ENCODE data around the gene CELSR2.
"Not testable (repeated sequence)": the region's sequence is repeated elsewhere in the genome, so short reads cannot be mapped to it uniquely, and the experiment has no call there.

The CELSR2 gene

GRCh38 chr1:109213824-109214693 is 35.3 kb upstream of the CELSR2 start, which contains the start of gene SARS1:
TSS of gene SARS1 (plus strand) at chr1:109213918. CDS start at chr1:109213993, 75 bp downstream.
- Histone ChIP-seq H3K4me3 (ENCODE audit: low read length) (peak within 1 kb of the TSS; percentile 78), H3K4me1 (ENCODE audit: control insufficient read depth, low read depth, low read length) (peaks cover 10% of the 10 kb centered on the region), H3K9ac (ENCODE audit: low read length) (peak within 1 kb of the TSS; percentile 75), H3K9me3 (ENCODE audit: control insufficient read depth, low read depth, low read length) (no peaks in the 10 kb centered on the region), H3K27ac (ENCODE audit: low read length) (no peak within 1 kb of the TSS), H3K36me3 (ENCODE audit: control insufficient read depth, low read depth, low read length) (no peaks in the 10 kb centered on the region), H3K27me3 (ENCODE audit: control insufficient read depth, insufficient read depth, low read length) (no peaks in the 10 kb centered on the region)

DNA sequence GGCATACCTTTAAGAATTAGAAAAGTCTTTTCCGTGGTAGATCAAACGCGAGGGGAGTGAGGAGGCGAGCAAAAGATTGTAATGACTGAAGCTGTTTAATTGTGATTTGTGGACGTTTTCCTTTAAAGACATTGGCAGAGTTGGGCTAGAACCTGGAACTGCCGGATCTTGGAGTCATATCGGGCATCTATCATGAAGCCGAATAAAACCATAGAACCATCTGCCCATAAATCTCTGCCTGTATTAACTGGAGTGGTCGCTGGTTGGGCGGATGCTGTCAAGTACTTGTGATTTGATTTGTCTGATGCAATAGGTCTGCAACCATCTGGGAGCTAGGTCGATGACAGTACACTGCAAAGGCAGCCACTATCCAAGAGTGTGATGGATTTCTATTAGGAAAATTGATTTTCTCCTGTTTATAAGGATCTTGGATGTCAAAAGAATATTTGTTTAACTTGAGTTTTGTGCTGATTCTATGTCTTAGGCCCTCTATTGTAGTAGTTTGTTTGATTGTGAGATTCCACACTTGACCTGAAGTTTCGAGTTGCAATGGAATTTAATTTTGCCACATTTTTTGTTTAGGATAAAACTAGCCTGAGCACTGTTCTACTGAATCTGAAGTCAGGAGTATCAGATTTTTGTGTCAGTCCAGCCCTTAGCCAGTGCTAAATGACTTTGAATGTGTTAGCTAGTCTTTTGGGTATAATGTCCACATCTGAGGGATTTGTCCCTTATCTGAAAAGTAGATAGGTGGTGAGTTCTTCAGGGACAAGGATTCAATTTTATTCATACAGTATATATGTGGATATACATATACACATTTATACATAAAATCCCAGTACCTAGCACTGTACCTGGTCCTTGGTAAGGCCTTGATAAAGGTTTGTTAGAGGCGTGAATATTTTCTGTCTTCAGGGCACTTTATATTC is 34.4 kb upstream of the CELSR2 start:
- Histone ChIP-seq H3K27ac (ENCODE audit: low read length) (peak overlapping the region; percentile 51), H3K4me1 (ENCODE audit: control insufficient read depth, low read depth, low read length) (peaks cover 10% of the 10 kb centered on the region), H3K27me3 (ENCODE audit: control insufficient read depth, insufficient read depth, low read length) (no peaks in the 10 kb centered on the region), H3K36me3 (ENCODE audit: control insufficient read depth, low read depth, low read length) (no peaks in the 10 kb centered on the region), H3K4me3 (ENCODE audit: low read length) (peak overlapping the region; percentile 78), H3K9me3 (ENCODE audit: control insufficient read depth, low read depth, low read length) (no peaks in the 10 kb centered on the region), H3K9ac (ENCODE audit: low read length) (peak overlapping the region; percentile 75)

- Histone ChIP-seq H3K36me3 (ENCODE audit: control insufficient read depth, low read depth, low read length) (no peaks in the 10 kb centered on the region), H3K9ac (ENCODE audit: low read length) (no peak overlapping the region), H3K27ac (ENCODE audit: low read length) (no peak overlapping the region)
Observed at GRCh38 chr1:109216662-109217061, 32.7 kb upstream of the CELSR2 start.

DNA sequence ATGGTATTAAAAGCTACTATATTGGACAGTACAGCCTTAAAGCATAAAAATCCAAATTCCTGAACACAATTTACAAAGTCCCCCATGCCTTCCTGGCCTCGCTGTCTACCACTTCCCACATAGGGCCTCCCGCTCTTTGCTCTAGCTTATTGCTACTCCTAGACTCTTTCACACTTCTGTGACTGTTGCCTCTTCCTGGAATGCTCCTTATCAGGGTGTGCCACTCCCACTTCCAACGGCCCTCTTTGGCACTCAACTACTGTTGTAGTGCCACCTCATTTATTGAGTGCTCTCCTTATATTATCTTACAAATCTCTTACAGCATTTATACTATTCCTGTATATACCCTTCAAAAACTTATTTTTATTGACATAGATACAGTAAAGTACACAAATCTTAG is 30.8 kb upstream of the CELSR2 start:
- no peaks in the 10 kb centered on the region for H3K27me3 ChIP-seq (ENCODE audit: control insufficient read depth, insufficient read depth, low read length)
- no peak overlapping the region for H3K9ac ChIP-seq (ENCODE audit: low read length)
- no peak overlapping the region for H3K27ac ChIP-seq (ENCODE audit: low read length)
- H3K9me3 ChIP-seq (ENCODE audit: control insufficient read depth, low read depth, low read length) = no peaks in the 10 kb centered on the region
- peaks cover 6% of the 10 kb centered on the region for H3K4me1 ChIP-seq (ENCODE audit: control insufficient read depth, low read depth, low read length)
- H3K36me3 ChIP-seq (ENCODE audit: control insufficient read depth, low read depth, low read length) = no peaks in the 10 kb centered on the region
- no peak overlapping the region for H3K4me3 ChIP-seq (ENCODE audit: low read length)

More at GRCh38 chr1:109216662-109217061, 32.7 kb upstream of the CELSR2 start:
- Histone ChIP-seq H3K4me3 (ENCODE audit: low read length) (no peak overlapping the region), H3K4me1 (ENCODE audit: control insufficient read depth, low read depth, low read length) (peaks cover 10% of the 10 kb centered on the region), H3K27me3 (ENCODE audit: control insufficient read depth, insufficient read depth, low read length) (no peaks in the 10 kb centered on the region), H3K9me3 (ENCODE audit: control insufficient read depth, low read depth, low read length) (no peaks in the 10 kb centered on the region)

DNA sequence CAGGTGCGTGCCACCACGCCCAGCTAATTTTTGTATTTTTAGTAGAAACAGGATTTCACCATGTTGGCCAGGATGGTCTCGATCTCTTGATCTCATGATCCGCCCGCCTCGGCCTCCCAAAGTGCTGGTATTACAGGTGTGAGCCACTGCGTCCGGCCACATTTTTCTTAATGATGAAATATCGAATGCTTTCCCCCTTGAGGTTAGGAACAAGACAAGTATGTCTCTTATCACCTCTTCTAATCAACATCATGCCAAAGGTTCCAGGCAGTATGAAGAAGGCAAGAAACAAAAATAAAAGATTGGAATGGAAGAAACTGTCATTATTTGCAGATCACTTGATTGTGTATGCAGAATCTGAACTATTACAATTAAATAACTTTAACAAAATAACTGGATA is 28.1 kb upstream of the CELSR2 start:
- H3K36me3 ChIP-seq (ENCODE audit: control insufficient read depth, low read depth, low read length); H3K9ac ChIP-seq (ENCODE audit: low read length); H3K4me3 ChIP-seq (ENCODE audit: low read length); H3K27ac ChIP-seq (ENCODE audit: low read length); H3K27me3 ChIP-seq (ENCODE audit: control insufficient read depth, insufficient read depth, low read length); H3K9me3 ChIP-seq (ENCODE audit: control insufficient read depth, low read depth, low read length): not testable (repeated sequence)
- peaks cover 12% of the 10 kb centered on the region for H3K4me1 ChIP-seq (ENCODE audit: control insufficient read depth, low read depth, low read length)

DNA sequence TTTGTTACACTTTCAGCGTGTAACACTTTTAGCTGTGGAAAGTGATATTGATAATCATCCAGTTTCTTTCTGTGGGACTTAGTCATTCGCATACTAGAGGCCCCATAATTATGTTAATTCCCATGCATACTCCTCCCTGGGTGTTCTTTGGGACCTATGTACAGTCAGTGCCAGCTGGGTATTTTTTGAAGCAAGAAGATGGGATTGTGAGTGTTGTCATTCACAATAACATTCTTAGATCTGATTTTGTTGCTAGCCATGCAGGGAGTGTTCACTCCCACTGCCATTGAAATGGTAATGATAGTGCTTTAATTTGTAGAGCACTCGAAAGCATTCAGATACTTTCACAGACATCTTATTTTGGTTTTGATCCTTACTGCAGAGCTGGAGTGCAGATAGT is 24.0 kb upstream of the CELSR2 start:
- H3K36me3 ChIP-seq (ENCODE audit: control insufficient read depth, low read depth, low read length) = no peaks in the 10 kb centered on the region
- no peak overlapping the region for H3K4me3 ChIP-seq (ENCODE audit: low read length)
- H3K9ac ChIP-seq (ENCODE audit: low read length) = peak overlapping the region; percentile 8
- H3K27ac ChIP-seq (ENCODE audit: low read length) = no peak overlapping the region
- H3K9me3 ChIP-seq (ENCODE audit: control insufficient read depth, low read depth, low read length) = no peaks in the 10 kb centered on the region
- no peaks in the 10 kb centered on the region for H3K27me3 ChIP-seq (ENCODE audit: control insufficient read depth, insufficient read depth, low read length)
- H3K4me1 ChIP-seq (ENCODE audit: control insufficient read depth, low read depth, low read length) = peaks cover 34% of the 10 kb centered on the region

- Histone ChIP-seq H3K9ac (ENCODE audit: low read length) (peak overlapping the region; percentile 8), H3K9me3 (ENCODE audit: control insufficient read depth, low read depth, low read length) (no peaks in the 10 kb centered on the region), H3K4me1 (ENCODE audit: control insufficient read depth, low read depth, low read length) (peaks cover 37% of the 10 kb centered on the region), H3K36me3 (ENCODE audit: control insufficient read depth, low read depth, low read length) (no peaks in the 10 kb centered on the region), H3K27me3 (ENCODE audit: control insufficient read depth, insufficient read depth, low read length) (no peaks in the 10 kb centered on the region), H3K4me3 (ENCODE audit: low read length) (no peak overlapping the region), H3K27ac (ENCODE audit: low read length) (no peak overlapping the region)
Observed at GRCh38 chr1:109225711-109226445, 23.5 kb upstream of the CELSR2 start.

- Histone ChIP-seq H3K36me3 (ENCODE audit: control insufficient read depth, low read depth, low read length) (peaks cover 18% of the 10 kb centered on the region), H3K4me3 (ENCODE audit: low read length) (no peak overlapping the region), H3K9me3 (ENCODE audit: control insufficient read depth, low read depth, low read length) (no peaks in the 10 kb centered on the region), H3K27me3 (ENCODE audit: control insufficient read depth, insufficient read depth, low read length) (no peaks in the 10 kb centered on the region), H3K4me1 (ENCODE audit: control insufficient read depth, low read depth, low read length) (peaks cover 43% of the 10 kb centered on the region), H3K9ac (ENCODE audit: low read length) (no peak overlapping the region), H3K27ac (ENCODE audit: low read length) (no peak overlapping the region)
Observed at GRCh38 chr1:109228167-109228566, 21.2 kb upstream of the CELSR2 start.

GRCh38 chr1:109229531-109230127 is 19.7 kb upstream of the CELSR2 start:
- Histone ChIP-seq H3K4me3 (ENCODE audit: low read length) (peak overlapping the region; percentile 46), H3K27ac (ENCODE audit: low read length) (peak overlapping the region; percentile 74), H3K36me3 (ENCODE audit: control insufficient read depth, low read depth, low read length) (peaks cover 25% of the 10 kb centered on the region), H3K9me3 (ENCODE audit: control insufficient read depth, low read depth, low read length) (no peaks in the 10 kb centered on the region), H3K27me3 (ENCODE audit: control insufficient read depth, insufficient read depth, low read length) (no peaks in the 10 kb centered on the region), H3K9ac (ENCODE audit: low read length) (peak overlapping the region; percentile 35), H3K4me1 (ENCODE audit: control insufficient read depth, low read depth, low read length) (peaks cover 43% of the 10 kb centered on the region)

DNA sequence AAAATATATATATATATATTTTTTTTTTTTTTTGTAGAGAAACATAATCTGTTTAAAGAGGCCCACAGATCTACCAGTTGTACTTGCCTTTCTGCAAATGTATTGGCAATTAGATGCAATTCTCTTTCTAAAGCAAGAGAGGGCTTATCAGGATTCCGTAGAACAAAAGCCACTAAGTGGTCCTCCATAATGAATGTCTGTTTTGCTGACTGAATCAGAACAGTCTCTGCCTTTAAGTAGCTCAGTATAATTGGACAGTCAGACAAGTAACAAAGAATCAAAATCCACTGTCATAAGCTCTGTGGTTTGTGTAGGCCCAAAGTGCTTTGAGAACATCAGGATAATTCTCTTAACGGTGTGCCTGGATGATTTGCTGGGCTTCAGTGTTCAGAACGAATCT is 18.3 kb upstream of the CELSR2 start:
- Histone ChIP-seq H3K4me3 (ENCODE audit: low read length) (no peak overlapping the region), H3K36me3 (ENCODE audit: control insufficient read depth, low read depth, low read length) (peaks cover 39% of the 10 kb centered on the region), H3K9me3 (ENCODE audit: control insufficient read depth, low read depth, low read length) (no peaks in the 10 kb centered on the region), H3K4me1 (ENCODE audit: control insufficient read depth, low read depth, low read length) (peaks cover 32% of the 10 kb centered on the region), H3K9ac (ENCODE audit: low read length) (no peak overlapping the region), H3K27me3 (ENCODE audit: control insufficient read depth, insufficient read depth, low read length) (no peaks in the 10 kb centered on the region), H3K27ac (ENCODE audit: low read length) (no peak overlapping the region)

- Histone ChIP-seq H3K36me3 (ENCODE audit: control insufficient read depth, low read depth, low read length) (peaks cover 68% of the 10 kb centered on the region), H3K9ac (ENCODE audit: low read length) (no peak overlapping the region), H3K27me3 (ENCODE audit: control insufficient read depth, insufficient read depth, low read length) (no peaks in the 10 kb centered on the region), H3K9me3 (ENCODE audit: control insufficient read depth, low read depth, low read length) (no peaks in the 10 kb centered on the region), H3K4me3 (ENCODE audit: low read length) (no peak overlapping the region), H3K27ac (ENCODE audit: low read length) (no peak overlapping the region), H3K4me1 (ENCODE audit: control insufficient read depth, low read depth, low read length) (peaks cover 37% of the 10 kb centered on the region)
Observed at GRCh38 chr1:109235137-109235536, 14.2 kb upstream of the CELSR2 start.
